Hepatocyte (in vitro differentiated cells): ENCODE measurements around the gene QRFP. TPM values are rescaled to one million over a fixed set of nuclear protein-coding genes. Genes with fewer than 3 reads are reported as not detected.

Experiments
- DNase-seq: peaks from one replicate; pipeline ENCODE4 v3.0.0-alpha.2; 2016; ENCODE audit warnings: low spot score
- H2AFZ ChIP-seq: fragments of 200-600 bp; sonication (generic); 2 replicates; pipeline ENCODE4 v1.6.0; 2016; ENCODE audit warnings: antibody characterized with exemption, mild to moderate bottlenecking
- H3K27ac ChIP-seq: fragments of 200-600 bp; sonication (generic); 2 replicates; pipeline ENCODE4 v1.5.1; 2016; ENCODE audit warnings: mild to moderate bottlenecking
- H3K27me3 ChIP-seq: fragments of 200-600 bp; sonication (generic); 2 replicates; pipeline ENCODE4 v1.6.1; 2016
- H3K36me3 ChIP-seq: fragments of 200-600 bp; sonication (generic); replicated peaks from 2 replicates; pipeline ENCODE4 v1.5.1; 2016; ENCODE audit warnings: low read depth; ENCODE audit not compliant: insufficient read depth
- H3K4me1 ChIP-seq: fragments of 200-600 bp; sonication (generic); 2 replicates; pipeline ENCODE4 v1.5.1; 2016; ENCODE audit warnings: mild to moderate bottlenecking, moderate library complexity; ENCODE audit not compliant: insufficient read depth
- H3K4me2 ChIP-seq: fragments of 200-600 bp; sonication (generic); 2 replicates; pipeline ENCODE4 v1.6.0; 2016
- H3K4me3 ChIP-seq: fragments of 200-600 bp; sonication (generic); 2 replicates; pipeline ENCODE4 v1.5.1; 2016; ENCODE audit warnings: mild to moderate bottlenecking
- H3K79me2 ChIP-seq: fragments of 200-600 bp; sonication (generic); 2 replicates; pipeline ENCODE4 v1.6.0; 2017; ENCODE audit warnings: mild to moderate bottlenecking
- H3K9me2 ChIP-seq: fragments of 200-600 bp; sonication (generic); replicated peaks from 2 replicates; pipeline ENCODE4 v1.6.0; 2017; ENCODE audit warnings: mild to moderate bottlenecking; ENCODE audit not compliant: insufficient read depth
- H3K9me3 ChIP-seq: fragments of 200-600 bp; sonication (generic); 2 replicates; pipeline ENCODE4 v1.5.1; 2016; ENCODE audit warnings: low read depth, mild to moderate bottlenecking
- H4K20me1 ChIP-seq: fragments of 200-600 bp; sonication (generic); 2 replicates; pipeline ENCODE4 v1.6.0; 2016; ENCODE audit warnings: mild to moderate bottlenecking; ENCODE audit not compliant: insufficient read depth, poor library complexity, severe bottlenecking
- CTCF ChIP-seq: fragments of 200-600 bp; sonication (generic); IDR thresholded peaks from 2 replicates; pipeline ENCODE4 v1.5.1; 2016; ENCODE audit warnings: antibody characterized with exemption, mild to moderate bottlenecking; ENCODE audit not compliant: poor library complexity
- EZH2 ChIP-seq: fragments of 200-600 bp; sonication (generic); IDR thresholded peaks from 2 replicates; pipeline ENCODE4 v1.6.1; 2016; ENCODE audit warnings: antibody characterized with exemption, mild to moderate bottlenecking, borderline replicate concordance
- EZH2phosphoT487 ChIP-seq: fragments of 200-600 bp; sonication (generic); IDR thresholded peaks from one replicate; pipeline ENCODE4 v1.6.1; 2018; ENCODE audit warnings: antibody characterized with exemption, mild to moderate bottlenecking, low read depth, moderate library complexity; ENCODE audit not compliant: unreplicated experiment, severe bottlenecking
- WGBS: methylation state at CpG from one replicate; pipeline ENCODE4 v1.1.6; 2016; ENCODE audit warnings: low lambda C conversion rate; ENCODE audit errors: missing lambda C conversion rate; 5-methylcytosine and 5-hydroxymethylcytosine counted together
- polyA plus RNA-seq: library from polyadenylated mRNA; unstranded; fragments of >200 nt; fragmentation: Nextera tagmentation; extraction: Ambion mirVana; gene quantifications from 2 replicates; pipeline ENCODE4 v1.2.1, GENCODE V29; 2016
- total RNA-seq: library from RNA; depleted of rRNA; stranded (reverse); fragments of >200 nt; gene quantifications from 2 replicates; pipeline ENCODE4 v1.2.3, GENCODE V29; 2014

Gene QRFP
- total and polyA plus RNA-seq, 2 experiments from 2014 or later = 0.21 TPM; not detected in 1

DNA sequence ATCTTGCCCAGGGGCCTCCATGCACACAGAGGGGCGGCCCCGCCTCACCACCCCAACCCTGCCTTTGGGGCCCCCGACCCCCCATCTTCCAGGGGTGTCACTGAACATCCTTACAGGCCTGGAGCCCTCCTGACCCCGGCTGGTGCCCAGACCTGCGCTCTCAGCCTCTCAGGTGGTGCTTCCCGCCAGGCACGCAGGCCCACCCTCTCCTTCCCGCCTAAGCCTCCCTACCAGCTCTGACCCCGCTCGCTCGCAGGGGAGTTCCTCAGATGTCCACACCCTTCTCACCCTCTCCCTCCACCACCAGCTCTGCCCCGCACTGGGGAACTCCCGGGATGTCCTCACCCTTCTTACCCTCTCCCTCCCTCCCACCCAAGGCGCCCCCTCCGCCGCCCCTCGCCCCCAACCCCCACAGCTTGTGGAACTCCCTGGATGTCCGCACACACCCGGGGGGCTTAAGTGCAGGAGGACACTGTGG is 12.3 kb upstream of the QRFP start:
- H3K27me3 ChIP-seq = no peaks in the 10 kb centered on the region
- H3K9me2 ChIP-seq = no peaks in the 10 kb centered on the region
- no peak overlapping the region for H3K27ac ChIP-seq
- no peaks in the 10 kb centered on the region for H3K36me3 ChIP-seq
- H3K4me2 ChIP-seq = no peak overlapping the region
- no peaks in the 10 kb centered on the region for H4K20me1 ChIP-seq
- no peaks in the 10 kb centered on the region for H3K9me3 ChIP-seq
- H3K4me1 ChIP-seq = no peaks in the 10 kb centered on the region
- no peak for TF ChIP-seq CTCF
- TF ChIP-seq EZH2 = no peak
- TF ChIP-seq EZH2phosphoT487 = no peak
- 83% methylated on average over 10 of the region's 19 CpGs for WGBS
- H3K4me3 ChIP-seq = no peak overlapping the region
- no peak for DNase-seq
- H3K79me2 ChIP-seq = no peaks in the 10 kb centered on the region
- H2AFZ ChIP-seq = no peak overlapping the region

GRCh38 chr9:130908146-130908877 is 11.7 kb upstream of the QRFP start:
- no peaks in the 10 kb centered on the region for H3K79me2 ChIP-seq
- H3K4me1 ChIP-seq = no peaks in the 10 kb centered on the region
- WGBS = 78% methylated on average over 22 of the region's 22 CpGs
- H3K9me2 ChIP-seq = no peaks in the 10 kb centered on the region
- no peak for TF ChIP-seq CTCF
- no peak for TF ChIP-seq EZH2phosphoT487
- no peaks in the 10 kb centered on the region for H3K27me3 ChIP-seq
- DNase-seq = no peak
- no peak overlapping the region for H3K27ac ChIP-seq
- H3K36me3 ChIP-seq = no peaks in the 10 kb centered on the region
- no peak overlapping the region for H2AFZ ChIP-seq
- H3K9me3 ChIP-seq = no peaks in the 10 kb centered on the region
- no peaks in the 10 kb centered on the region for H4K20me1 ChIP-seq
- no peak overlapping the region for H3K4me2 ChIP-seq
- H3K4me3 ChIP-seq = no peak overlapping the region

GRCh38 chr9:130906735-130907416 is 10.3 kb upstream of the QRFP start:
- H3K4me1 ChIP-seq = no peaks in the 10 kb centered on the region
- no peak for DNase-seq
- no peak overlapping the region for H3K27ac ChIP-seq
- no peaks in the 10 kb centered on the region for H3K9me2 ChIP-seq
- no peaks in the 10 kb centered on the region for H3K9me3 ChIP-seq
- 79% methylated on average over 20 of the region's 21 CpGs for WGBS
- no peak overlapping the region for H3K4me3 ChIP-seq
- H3K4me2 ChIP-seq = no peak overlapping the region
- TF ChIP-seq EZH2phosphoT487 (no peak), EZH2 (no peak), CTCF (no peak)
- H3K36me3 ChIP-seq = no peaks in the 10 kb centered on the region
- no peaks in the 10 kb centered on the region for H4K20me1 ChIP-seq
- no peaks in the 10 kb centered on the region for H3K27me3 ChIP-seq
- no peaks in the 10 kb centered on the region for H3K79me2 ChIP-seq
- no peak overlapping the region for H2AFZ ChIP-seq
